Colonic mucosa (tissue), 4 donors: ENCODE measurements around the gene SLC25A21. TPM values are rescaled to one million over a fixed set of nuclear protein-coding genes. Genes with fewer than 3 reads are reported as not detected.
A peak's percentile ranks its signal among the peaks of the same experiment; 100 is the strongest.
"Not testable (repeated sequence)": the region's sequence is repeated elsewhere in the genome, so short reads cannot be mapped to it uniquely, and the experiment has no call there.

Source experiments
- DNase-seq: peaks from one replicate; pipeline ENCODE4 v3.0.0-alpha.2; 2020
- H3K27ac ChIP-seq: fragments of 200-600 bp; one replicate; pipeline ENCODE4 v1.8.0; 2021
- H3K27me3 ChIP-seq: fragments of 200-600 bp; one replicate; pipeline ENCODE4 v1.8.0; 2021
- H3K36me3 ChIP-seq: fragments of 200-600 bp; one replicate; pipeline ENCODE4 v1.8.0; 2021
- H3K4me1 ChIP-seq: fragments of 200-600 bp; one replicate; pipeline ENCODE4 v1.8.0; 2021; ENCODE audit warnings: mild to moderate bottlenecking
- H3K4me3 ChIP-seq: fragments of 200-600 bp; one replicate; pipeline ENCODE4 v1.8.0; 2021
- H3K9ac ChIP-seq, 2 donors: one replicate each; pipeline ENCODE4 v1.7.0; 2013; ENCODE audit warnings: control low read depth in 2 of 2, low read depth in 2 of 2, low read length in 2 of 2
- H3K9me3 ChIP-seq: fragments of 200-600 bp; one replicate; pipeline ENCODE4 v1.8.0; 2021
- CTCF ChIP-seq: fragments of 200-600 bp; IDR thresholded peaks from one replicate; pipeline ENCODE4 v1.8.0; 2022; ENCODE audit warnings: antibody characterized with exemption, mild to moderate bottlenecking
- intact Hi-C: fragments of 100-400 bp; cut with DNase I; formaldehyde crosslinking; loops from one replicate; pipeline ENCODE4 v1.14.1; 2022
- total RNA-seq, 2 donors: library from RNA; stranded (reverse); fragmentation: NEBNext Ultra II Directional in 1 of 2; extraction: Animal tissue kit (Norgen Biotek cat#: 25700) in 1 of 2; gene quantifications; one replicate each; pipeline ENCODE4 v1.2.1, GENCODE V29; 2021
- donor health status: healthy.
- donor health status: DM: no; HTN: no; CAD: no.
- donor health status: DM: no; HTN: no; CAD: no.

The SLC25A21 gene
- under 1 TPM; 0.77 to 0.82 TPM for total RNA-seq

GRCh38 chr14:37172024-37172869 is at the start of gene SLC25A21:
TSS of gene SLC25A21 (minus strand) at chr14:37172606.
- peak within 1 kb of the TSS; percentile 75 to 89 for H3K9ac ChIP-seq
- no peaks in the 10 kb centered on the region for H3K9me3 ChIP-seq
- TF ChIP-seq CTCF = no peak
- H3K36me3 ChIP-seq = no peaks in the 10 kb centered on the region
- H3K4me1 ChIP-seq = no peaks in the 10 kb centered on the region
- H3K27ac ChIP-seq = peak within 1 kb of the TSS; percentile 62
- no peaks in the 10 kb centered on the region for H3K27me3 ChIP-seq
- H3K4me3 ChIP-seq = peak within 1 kb of the TSS; percentile 53
- peak; percentile 74 for DNase-seq
- intact Hi-C loops = no loop called here

GRCh38 chr14:37221073-37221472 is 48.7 kb upstream of the SLC25A21 start:
- intact Hi-C loops = no loop called here
- H3K4me3 ChIP-seq = no peak overlapping the region
- no peaks in the 10 kb centered on the region for H3K36me3 ChIP-seq
- H3K9me3 ChIP-seq = no peaks in the 10 kb centered on the region
- H3K27me3 ChIP-seq = no peaks in the 10 kb centered on the region
- no peaks in the 10 kb centered on the region for H3K4me1 ChIP-seq
- no peak for DNase-seq
- no peak overlapping the region for H3K9ac ChIP-seq
- H3K27ac ChIP-seq = no peak overlapping the region
- TF ChIP-seq CTCF = no peak

GRCh38 chr14:37215345-37215744 is 42.9 kb upstream of the SLC25A21 start:
- no peak for DNase-seq
- intact Hi-C loops = no loop called here
- no peak for TF ChIP-seq CTCF

GRCh38 chr14:37213016-37213415 is 40.6 kb upstream of the SLC25A21 start:
- intact Hi-C loops = no loop called here
- Histone ChIP-seq H3K4me1 (no peaks in the 10 kb centered on the region), H3K9ac (no peak overlapping the region), H3K27ac (no peak overlapping the region), H3K27me3 (no peaks in the 10 kb centered on the region), H3K36me3 (no peaks in the 10 kb centered on the region), H3K4me3 (no peak overlapping the region), H3K9me3 (no peaks in the 10 kb centered on the region)
- TF ChIP-seq CTCF = no peak
- no peak for DNase-seq

More at GRCh38 chr14:37215345-37215744, 42.9 kb upstream of the SLC25A21 start:
- no peak overlapping the region for H3K27ac ChIP-seq
- no peaks in the 10 kb centered on the region for H3K4me1 ChIP-seq
- H3K27me3 ChIP-seq = no peaks in the 10 kb centered on the region
- no peak overlapping the region for H3K4me3 ChIP-seq
- no peaks in the 10 kb centered on the region for H3K9me3 ChIP-seq
- no peaks in the 10 kb centered on the region for H3K36me3 ChIP-seq
- H3K9ac ChIP-seq = no peak overlapping the region

- no peak overlapping the region for H3K9ac ChIP-seq
- intact Hi-C loops = no loop called here
- H3K27me3 ChIP-seq = no peaks in the 10 kb centered on the region
- H3K27ac ChIP-seq = no peak overlapping the region
- H3K9me3 ChIP-seq = no peaks in the 10 kb centered on the region
- DNase-seq = no peak
- H3K36me3 ChIP-seq = no peaks in the 10 kb centered on the region
- H3K4me1 ChIP-seq = no peaks in the 10 kb centered on the region
- TF ChIP-seq CTCF = no peak
- no peak overlapping the region for H3K4me3 ChIP-seq
Measured at GRCh38 chr14:37210448-37210847, 38.0 kb upstream of the SLC25A21 start.

- H3K4me3 ChIP-seq, H3K9ac ChIP-seq, H3K4me1 ChIP-seq, DNase-seq, H3K27me3 ChIP-seq, intact Hi-C loops, H3K27ac ChIP-seq, H3K36me3 ChIP-seq, H3K9me3 ChIP-seq: not testable (repeated sequence)
Measured at GRCh38 chr14:37209617-37210016, 37.2 kb upstream of the SLC25A21 start.

- H3K27me3 ChIP-seq, H3K9ac ChIP-seq, H3K27ac ChIP-seq, H3K9me3 ChIP-seq, DNase-seq, H3K4me3 ChIP-seq, H3K4me1 ChIP-seq, intact Hi-C loops, H3K36me3 ChIP-seq: not testable (repeated sequence)
Measured at GRCh38 chr14:37205623-37206605, 33.5 kb upstream of the SLC25A21 start.
